Measurements from ENCODE around the gene KBTBD3. TPM values are rescaled to one million over a fixed set of nuclear protein-coding genes. Genes with fewer than 3 reads are reported as not detected.
"Not testable (repeated sequence)": the region's sequence is repeated elsewhere in the genome, so short reads cannot be mapped to it uniquely, and the experiment has no call there.

The KBTBD3 gene
- total RNA-seq, 1 experiment from 2014 or later, result 5.6 TPM

GRCh38 chr11:106059617-106060016 is 17.5 kb downstream of the KBTBD3 start:
- no TSS peak for BruUV-seq (replicated peaks)
- DNase-seq, result no peak

GRCh38 chr11:106058377-106058776 is 18.8 kb downstream of the KBTBD3 start:
- H3K4me1 ChIP-seq; intact Hi-C loops (cut with micrococcal nuclease; ENCODE audit: unreplicated experiment); H3K9me3 ChIP-seq; BruUV-seq (replicated peaks); POLR2A ChIA-PET; H3K36me3 Mint-ChIP-seq (ENCODE audit: insufficient read depth, unreplicated experiment); H3K4me3 ChIP-seq (ENCODE audit: low read depth, low read length); CTCF ChIA-PET; H3K4me3 Mint-ChIP-seq (ENCODE audit: unreplicated experiment); DNase-seq; H3K27ac Mint-ChIP-seq (ENCODE audit: unreplicated experiment); H3K36me3 ChIP-seq (ENCODE audit: control insufficient read depth, insufficient read depth, low read length); H3K27me3 Mint-ChIP-seq (ENCODE audit: insufficient read depth, unreplicated experiment); H3K27me3 ChIP-seq (replicated peaks; ENCODE audit: control insufficient read depth, insufficient read depth, low read length); H3K4me1 Mint-ChIP-seq (ENCODE audit: low read depth, unreplicated experiment); H3K9me3 Mint-ChIP-seq (ENCODE audit: unreplicated experiment): not testable (repeated sequence)

More at GRCh38 chr11:106059617-106060016, 17.5 kb downstream of the KBTBD3 start:
- Histone ChIP-seq H3K9me3 (no peaks in the 10 kb centered on the region), H3K36me3 (ENCODE audit: control insufficient read depth, insufficient read depth, low read length) (no peaks in the 10 kb centered on the region), H3K27me3 (replicated peaks; ENCODE audit: control insufficient read depth, insufficient read depth, low read length) (no peaks in the 10 kb centered on the region), H3K4me3 (ENCODE audit: low read depth, low read length) (no peak overlapping the region), H3K4me1 (no peaks in the 10 kb centered on the region)
- no peak overlapping the region for H3K4me3 Mint-ChIP-seq (ENCODE audit: unreplicated experiment)
- CTCF ChIA-PET, result no interaction called here
- H3K9me3 Mint-ChIP-seq (ENCODE audit: unreplicated experiment), result no peaks in the 10 kb centered on the region
- no peak for TF ChIP-seq CTCF (IDR thresholded peaks at IDR 0.05; ENCODE audit: insufficient read depth in 1 of 2, low read depth in 1 of 2, low read length in 1 of 2, severe bottlenecking in 1 of 2, unreplicated experiment in 1 of 2)
- H3K27ac Mint-ChIP-seq (ENCODE audit: unreplicated experiment), result no peak overlapping the region
- POLR2A ChIA-PET, result no interaction called here
- no peaks in the 10 kb centered on the region for H3K36me3 Mint-ChIP-seq (ENCODE audit: insufficient read depth, unreplicated experiment)
- H3K4me1 Mint-ChIP-seq (ENCODE audit: low read depth, unreplicated experiment), result no peaks in the 10 kb centered on the region
- intact Hi-C loops (cut with micrococcal nuclease; ENCODE audit: unreplicated experiment), result no loop called here
- H3K27me3 Mint-ChIP-seq (ENCODE audit: insufficient read depth, unreplicated experiment), result no peaks in the 10 kb centered on the region

- no TSS peak for BruUV-seq (replicated peaks)
- CTCF ChIA-PET, result no interaction called here
- no peak overlapping the region for H3K27ac Mint-ChIP-seq (ENCODE audit: unreplicated experiment)
- POLR2A ChIA-PET, result no interaction called here
- peaks cover 3% of the 10 kb centered on the region for H3K27me3 Mint-ChIP-seq (ENCODE audit: insufficient read depth, unreplicated experiment)
- Histone ChIP-seq H3K27me3 (replicated peaks; ENCODE audit: control insufficient read depth, insufficient read depth, low read length) (no peaks in the 10 kb centered on the region), H3K9me3 (no peaks in the 10 kb centered on the region), H3K4me3 (ENCODE audit: low read depth, low read length) (no peak overlapping the region), H3K36me3 (ENCODE audit: control insufficient read depth, insufficient read depth, low read length) (no peaks in the 10 kb centered on the region), H3K4me1 (no peaks in the 10 kb centered on the region)
- intact Hi-C loops (cut with micrococcal nuclease; ENCODE audit: unreplicated experiment), result no loop called here
- TF ChIP-seq CTCF (IDR thresholded peaks at IDR 0.05; ENCODE audit: insufficient read depth in 1 of 2, low read depth in 1 of 2, low read length in 1 of 2, severe bottlenecking in 1 of 2, unreplicated experiment in 1 of 2), result no peak
- H3K9me3 Mint-ChIP-seq (ENCODE audit: unreplicated experiment), result no peaks in the 10 kb centered on the region
- H3K4me3 Mint-ChIP-seq (ENCODE audit: unreplicated experiment), result no peak overlapping the region
- H3K36me3 Mint-ChIP-seq (ENCODE audit: insufficient read depth, unreplicated experiment), result no peaks in the 10 kb centered on the region
- no peaks in the 10 kb centered on the region for H3K4me1 Mint-ChIP-seq (ENCODE audit: low read depth, unreplicated experiment)
- DNase-seq, result no peak
These were observed 26.0 kb downstream of the KBTBD3 start for GRCh38 chr11:106051103-106051502.

Measured in Caco-2 (cell line).